Measurements from ENCODE around the gene CCDC9.
A peak's percentile ranks its signal among the peaks of the same experiment; 100 is the strongest.
"Not testable (repeated sequence)": the region's sequence is repeated elsewhere in the genome, so short reads cannot be mapped to it uniquely, and the experiment has no call there.

The CCDC9 gene

GRCh38 chr19:47261946-47262793 is 5.8 kb downstream of the CCDC9 start:
- not testable (repeated sequence) for FAIRE-seq

DNA sequence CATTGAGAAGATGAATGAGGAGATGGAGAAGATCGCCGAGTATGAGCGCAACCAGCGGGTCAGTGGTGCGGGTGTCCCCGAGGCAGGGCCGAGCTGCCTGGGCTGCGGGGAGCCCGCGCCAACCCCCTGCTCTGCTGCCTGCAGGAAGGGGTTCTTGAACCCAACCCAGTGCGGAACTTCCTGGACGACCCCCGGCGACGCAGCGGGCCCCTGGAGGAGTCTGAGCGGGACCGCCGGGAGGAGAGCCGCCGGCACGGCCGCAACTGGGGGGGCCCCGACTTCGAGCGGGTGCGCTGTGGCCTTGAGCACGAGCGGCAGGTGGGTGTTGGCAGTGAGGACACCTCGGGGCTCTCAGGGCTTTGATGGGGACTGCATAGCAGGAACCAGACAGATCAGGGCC is 8.3 kb downstream of the CCDC9 start:
- no peak for FAIRE-seq

DNA sequence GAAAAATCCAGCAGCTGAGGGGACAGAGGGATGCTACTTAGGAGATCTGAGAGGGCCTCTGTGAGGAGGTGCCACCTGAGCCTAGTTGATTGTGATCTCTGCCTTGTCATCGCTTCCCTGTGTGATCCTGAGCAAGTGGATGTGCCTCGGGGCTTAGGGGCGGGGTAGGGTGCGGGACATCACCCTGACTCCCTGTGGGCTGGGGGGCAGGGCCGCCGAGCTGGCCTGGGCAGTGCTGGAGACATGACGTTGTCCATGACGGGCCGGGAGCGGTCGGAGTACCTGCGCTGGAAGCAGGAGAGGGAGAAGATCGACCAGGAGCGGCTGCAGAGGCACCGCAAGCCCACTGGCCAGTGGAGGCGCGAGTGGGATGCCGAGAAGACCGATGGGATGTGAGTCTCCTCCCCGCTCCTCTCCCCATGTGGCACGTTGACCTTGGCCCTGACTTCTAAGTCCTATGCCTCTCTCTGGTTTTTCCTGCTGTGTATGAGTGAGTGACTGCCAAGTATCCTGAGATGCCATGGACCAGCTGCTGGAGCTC is 10.1 kb downstream of the CCDC9 start:
- FAIRE-seq: no peak

DNA sequence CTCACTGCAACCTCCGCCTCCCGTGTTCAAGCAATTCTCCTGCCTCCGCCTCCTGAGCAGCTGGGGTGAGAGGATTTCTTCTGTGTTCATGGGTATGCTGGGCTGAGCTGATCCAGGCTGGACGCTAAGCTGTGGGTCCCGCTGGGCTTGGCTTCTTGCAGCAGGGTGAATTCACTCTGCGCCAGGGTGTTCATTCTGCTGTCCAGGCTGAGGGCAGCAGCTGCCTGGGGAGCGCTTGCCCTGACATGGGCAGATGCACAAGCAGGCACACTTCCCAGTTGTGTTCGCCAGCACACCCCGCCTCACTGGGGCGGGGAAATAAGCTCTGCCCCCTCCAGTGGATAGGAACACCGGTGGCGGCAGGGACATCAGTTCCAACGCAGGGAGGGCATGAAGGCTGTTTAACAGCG is 11.0 kb downstream of the CCDC9 start:
- no peak for FAIRE-seq

- no peak for FAIRE-seq
These were observed 11.7 kb downstream of the CCDC9 start for GRCh38 chr19:47268028-47268427.

DNA sequence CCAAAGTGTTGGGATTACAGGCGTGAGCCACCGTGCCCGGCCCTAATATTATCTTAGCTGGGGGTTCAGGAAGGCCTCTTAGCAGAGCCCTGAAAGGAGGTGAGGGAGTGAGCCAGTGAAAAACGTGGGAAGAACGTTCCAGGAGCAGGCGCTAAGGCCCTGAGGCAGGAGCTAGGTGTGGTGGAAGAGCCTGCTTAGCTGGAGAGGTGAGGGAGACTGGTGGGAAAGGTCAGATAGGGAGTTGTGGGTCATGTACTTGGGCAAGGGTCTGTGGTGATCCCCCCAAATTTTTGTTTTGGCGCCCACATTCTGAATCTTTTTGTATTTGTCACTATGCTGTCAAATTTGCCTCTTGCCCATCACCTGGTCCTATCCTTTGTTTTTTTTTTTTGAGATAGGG is 13.3 kb downstream of the CCDC9 start:
- FAIRE-seq: no peak

DNA sequence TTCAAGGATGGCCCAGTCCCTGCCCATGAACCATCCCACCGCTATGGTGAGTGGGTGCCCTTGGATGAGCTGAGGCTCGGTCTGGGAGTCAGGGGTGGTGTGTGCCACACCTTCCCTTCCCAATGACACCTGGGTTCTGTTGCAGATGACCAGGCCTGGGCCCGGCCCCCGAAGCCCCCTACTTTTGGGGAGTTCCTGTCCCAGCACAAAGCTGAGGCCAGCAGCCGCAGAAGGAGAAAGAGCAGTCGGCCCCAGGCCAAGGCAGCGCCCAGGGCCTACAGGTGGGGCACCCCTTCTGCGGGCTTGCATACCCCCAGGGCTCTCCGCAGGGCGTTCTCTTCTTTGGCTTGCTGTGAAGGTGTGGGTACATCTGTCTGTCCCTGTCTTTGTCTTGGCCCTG is 14.1 kb downstream of the CCDC9 start:
- FAIRE-seq: no peak

DNA sequence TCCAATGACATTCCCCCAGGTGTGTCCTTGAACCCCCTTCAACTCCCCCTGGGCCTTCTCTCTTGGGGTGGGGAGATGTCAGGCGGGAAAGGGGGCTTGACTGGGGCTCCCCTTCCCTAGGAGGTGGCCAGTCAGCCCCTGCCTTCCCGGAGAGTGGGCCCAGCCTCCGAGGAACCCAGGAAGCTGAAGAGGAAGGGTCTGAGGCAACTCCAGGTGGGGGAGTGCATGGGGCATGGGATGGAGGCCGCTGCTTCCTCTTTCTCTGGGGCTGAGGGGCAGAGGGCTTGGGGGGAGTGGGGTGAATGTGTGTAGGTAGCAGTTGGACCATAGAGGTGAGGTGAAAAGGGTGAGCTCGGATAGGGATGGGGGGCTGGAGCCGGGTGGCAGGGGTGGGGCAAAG is 15.6 kb downstream of the CCDC9 start:
- no peak for FAIRE-seq

- no peak for FAIRE-seq
These were observed 16.4 kb downstream of the CCDC9 start for GRCh38 chr19:47272448-47273312.

GRCh38 chr19:47273313-47274070 is 17.2 kb downstream of the CCDC9 start:
- peak; percentile 72 for FAIRE-seq

- FAIRE-seq: no peak
These were observed 18.0 kb downstream of the CCDC9 start, which contains the start of gene INAFM1 for GRCh38 chr19:47274071-47274890. INAFM1 (plus strand) TSS chr19:47274885; CDS start chr19:47274920, 35 bp downstream.

GRCh38 chr19:47274891-47275761 is 18.8 kb downstream of the CCDC9 start:
- no peak for FAIRE-seq

DNA sequence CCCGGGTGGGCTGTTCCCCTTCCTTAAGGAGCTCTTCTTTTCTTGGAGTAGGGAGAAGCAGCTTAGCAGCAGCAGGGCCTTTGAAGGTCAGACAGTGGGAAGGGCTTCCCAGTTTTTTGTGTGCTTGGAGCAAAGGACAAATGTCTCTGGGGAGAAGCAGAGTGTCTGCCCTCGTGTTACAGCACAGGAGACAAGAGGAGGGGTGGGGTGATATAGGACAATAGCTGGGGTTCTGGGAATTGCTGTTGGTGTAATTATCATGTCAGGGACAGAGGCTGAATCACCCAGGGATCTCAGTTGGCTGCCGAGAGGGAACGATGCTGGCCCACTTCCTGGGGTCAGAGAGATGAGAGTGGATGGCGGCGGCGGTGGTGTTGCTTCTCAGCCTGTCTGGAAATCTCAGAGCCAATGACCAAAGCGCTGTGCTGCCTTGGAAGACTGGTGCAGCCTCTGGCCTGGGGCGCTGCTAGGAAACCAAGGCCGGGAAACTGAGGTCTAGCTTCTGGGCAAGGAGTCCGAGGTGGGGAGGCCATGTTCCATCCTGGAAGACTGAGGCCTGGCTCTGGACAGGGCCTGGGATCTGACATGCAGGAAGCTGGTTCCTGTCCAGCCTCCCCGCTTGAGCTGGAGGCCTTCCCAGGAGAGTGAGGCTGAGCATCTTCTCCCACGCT is 19.6 kb downstream of the CCDC9 start:
- FAIRE-seq: no peak

GRCh38 chr19:47276513-47276912 is 20.2 kb downstream of the CCDC9 start:
- FAIRE-seq: not testable (repeated sequence)

- FAIRE-seq: no peak
These were observed 24.0 kb downstream of the CCDC9 start for GRCh38 chr19:47280183-47280797.

- FAIRE-seq: no peak
These were observed 27.2 kb downstream of the CCDC9 start for GRCh38 chr19:47283405-47284059.

GRCh38 chr19:47284324-47284899 is 28.1 kb downstream of the CCDC9 start:
- peak; percentile 34 for FAIRE-seq

DNA sequence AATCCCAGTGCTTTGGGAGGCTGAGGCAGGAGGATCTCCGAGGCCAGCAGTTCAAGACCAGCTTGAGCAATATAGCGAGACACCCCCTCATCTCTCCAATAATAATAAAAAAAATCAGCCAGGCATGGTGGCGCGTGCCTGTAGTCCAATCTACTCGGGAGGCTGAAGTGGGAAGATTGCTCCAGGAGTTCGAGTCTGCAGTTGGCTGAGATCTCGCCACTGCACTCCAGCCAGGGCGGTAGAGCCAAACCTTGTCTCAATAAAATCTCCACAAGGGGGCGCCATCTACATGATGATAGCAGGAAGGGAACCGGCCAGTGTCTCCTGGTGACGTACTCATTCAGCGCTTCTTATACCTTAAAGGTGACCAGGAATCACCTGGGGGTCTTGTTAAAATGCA is 39.7 kb downstream of the CCDC9 start:
- no peak for FAIRE-seq

DNA sequence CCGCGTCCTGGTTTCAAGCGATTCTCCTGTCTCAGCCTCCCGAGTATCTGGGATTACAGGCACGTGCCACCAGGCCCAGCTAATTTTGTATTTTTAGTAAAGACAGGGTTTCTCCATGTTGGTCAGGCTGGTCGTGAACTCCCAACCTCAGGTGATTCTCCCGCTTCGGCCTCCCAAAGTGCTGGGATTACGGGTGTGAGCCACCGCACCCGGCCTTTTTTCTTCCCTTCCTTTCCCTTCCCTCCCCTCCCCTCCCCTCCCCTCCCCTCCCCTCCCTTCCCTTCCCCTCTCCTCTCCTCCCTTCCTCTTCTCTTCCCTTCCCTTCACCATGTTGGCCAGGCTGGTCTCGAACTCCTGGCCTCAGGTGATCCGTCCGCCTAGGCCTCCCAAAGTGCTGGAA is 44.5 kb downstream of the CCDC9 start:
- FAIRE-seq: not testable (repeated sequence)
